NCI-H2227 (cell line): ENCODE data around the gene PEX14.

Experiments used
- DNase-seq: peaks from one replicate; lab custom pipeline; 2025; ENCODE audit not compliant: unreplicated experiment; lab: John Stamatoyannopoulos, UW

PEX14 gene

DNA sequence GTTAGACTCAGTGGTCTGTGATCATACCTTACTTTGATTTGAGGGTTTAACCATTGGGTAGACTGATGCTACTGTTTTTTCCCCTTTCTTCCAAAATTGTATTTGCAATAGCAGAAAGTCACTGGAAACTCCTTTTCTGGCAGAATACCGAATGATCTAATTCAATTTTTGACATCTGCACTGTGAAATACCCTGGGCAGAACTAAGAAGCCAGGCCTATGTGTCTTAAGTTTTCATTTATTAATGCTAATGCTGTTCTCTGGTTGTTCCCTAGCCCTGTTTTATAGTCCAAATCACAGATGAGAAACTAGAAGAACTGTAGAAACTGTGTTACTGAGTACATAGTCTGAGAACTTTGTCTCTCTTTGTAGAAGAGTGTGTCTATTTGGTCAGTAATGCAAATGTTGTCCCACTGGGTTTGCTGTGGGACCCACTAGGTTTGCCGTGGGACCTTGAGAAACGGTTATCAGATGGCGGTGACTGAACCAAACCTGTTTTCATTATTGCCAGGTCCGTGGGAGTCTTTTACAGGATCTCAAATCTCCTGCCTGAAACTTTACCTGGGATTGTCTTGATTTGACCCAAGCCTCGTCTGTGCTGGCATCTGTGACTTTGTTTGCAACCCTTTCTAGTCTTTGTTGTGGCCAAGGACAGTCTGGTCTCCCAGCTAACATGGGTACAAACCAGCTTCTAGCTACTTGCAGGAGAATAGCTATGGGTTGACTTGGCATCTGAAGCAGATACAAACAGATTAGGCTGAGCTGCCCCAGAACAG is 41.4 kb downstream of the PEX14 start:
- no peak for DNase-seq

DNA sequence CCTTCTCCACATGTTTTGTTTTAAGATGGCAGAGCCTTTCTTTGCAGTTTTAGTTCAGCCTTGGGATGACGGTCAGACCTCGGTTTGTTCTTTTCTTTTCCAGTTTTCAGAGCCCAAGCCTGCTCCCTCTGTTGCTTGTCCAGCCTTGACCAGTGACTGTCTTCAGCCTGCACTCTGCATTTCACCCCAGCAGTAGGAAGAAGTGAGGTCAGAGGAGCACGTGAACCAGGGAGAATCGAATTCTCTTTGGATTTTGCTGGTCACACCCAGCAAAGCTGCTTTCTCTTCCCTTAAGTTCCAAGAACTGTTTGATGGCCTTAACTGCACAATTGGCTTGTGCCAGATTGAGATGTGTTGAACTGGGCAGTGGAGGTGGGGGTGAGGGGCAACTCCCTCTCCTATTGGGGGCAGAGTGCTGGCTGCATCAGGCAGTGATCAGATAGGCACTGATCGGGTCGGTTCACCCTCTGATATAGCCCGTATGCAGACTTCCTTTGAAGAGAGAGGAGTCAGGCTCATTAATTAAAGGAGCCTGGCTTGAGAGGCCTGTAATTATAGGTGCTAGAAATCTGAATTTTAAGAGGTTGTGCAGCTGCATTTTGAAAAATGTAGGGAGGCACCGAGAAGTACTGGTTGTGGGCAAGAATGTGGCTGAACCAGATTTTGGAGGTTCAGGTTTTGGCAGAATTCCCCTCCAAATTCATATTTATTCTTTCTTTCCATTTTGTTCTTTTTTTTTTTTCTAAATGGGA is 42.4 kb downstream of the PEX14 start:
- no peak for DNase-seq

DNA sequence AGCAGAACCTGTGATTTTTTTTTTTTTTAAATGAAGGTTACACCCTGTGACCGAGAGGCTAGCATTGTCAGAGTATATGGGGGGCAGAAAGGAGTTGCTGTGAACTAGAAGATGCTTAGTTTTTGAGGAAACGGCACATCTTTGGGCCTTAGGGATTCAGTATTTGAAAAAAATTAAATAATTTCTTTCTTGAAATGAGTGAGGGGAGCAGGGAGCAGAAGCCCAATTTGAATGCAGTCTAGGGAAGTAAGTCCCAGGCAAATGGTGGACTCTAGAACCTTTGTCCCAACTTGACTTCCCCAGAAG is 42.9 kb downstream of the PEX14 start:
- no peak for DNase-seq

DNA sequence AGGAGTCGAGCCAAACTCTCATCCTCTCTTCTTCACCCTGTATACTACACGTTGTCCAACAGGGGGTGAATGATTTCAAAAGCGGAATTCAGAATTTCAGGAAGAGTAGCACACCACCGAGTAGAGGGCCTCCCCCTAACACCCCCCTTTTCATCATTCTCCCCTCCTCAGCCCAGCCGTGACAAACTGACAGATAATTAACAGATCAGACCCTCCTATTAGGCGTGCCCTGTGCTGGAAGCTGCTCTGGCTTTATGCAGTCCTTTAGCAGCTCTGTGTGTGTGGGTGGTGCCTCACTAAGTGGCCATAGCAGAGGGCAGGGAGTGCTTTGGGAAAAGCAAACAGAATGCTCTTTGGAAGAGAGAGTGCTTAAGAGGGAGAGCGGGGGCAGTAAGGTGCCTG is 44.3 kb downstream of the PEX14 start:
- peak; percentile 82 for DNase-seq

DNA sequence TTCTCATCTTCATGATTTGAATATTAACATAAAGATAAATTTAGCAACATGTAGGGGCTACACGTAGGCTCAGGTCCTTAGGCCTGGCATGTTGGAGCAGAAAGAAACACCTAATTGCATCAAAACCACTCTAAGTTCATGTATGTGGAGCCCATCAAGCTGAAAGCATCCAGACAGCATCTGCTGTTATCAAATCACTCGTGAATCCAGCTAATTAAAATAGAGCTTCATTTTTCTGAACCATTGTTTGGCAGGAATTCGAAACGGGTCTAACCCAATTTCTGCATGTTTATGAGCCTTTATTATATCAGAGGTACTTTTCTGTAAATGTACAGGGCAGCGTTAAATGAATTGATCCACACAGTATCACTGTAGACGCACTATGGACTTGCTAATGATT is 45.7 kb downstream of the PEX14 start:
- no peak for DNase-seq

DNA sequence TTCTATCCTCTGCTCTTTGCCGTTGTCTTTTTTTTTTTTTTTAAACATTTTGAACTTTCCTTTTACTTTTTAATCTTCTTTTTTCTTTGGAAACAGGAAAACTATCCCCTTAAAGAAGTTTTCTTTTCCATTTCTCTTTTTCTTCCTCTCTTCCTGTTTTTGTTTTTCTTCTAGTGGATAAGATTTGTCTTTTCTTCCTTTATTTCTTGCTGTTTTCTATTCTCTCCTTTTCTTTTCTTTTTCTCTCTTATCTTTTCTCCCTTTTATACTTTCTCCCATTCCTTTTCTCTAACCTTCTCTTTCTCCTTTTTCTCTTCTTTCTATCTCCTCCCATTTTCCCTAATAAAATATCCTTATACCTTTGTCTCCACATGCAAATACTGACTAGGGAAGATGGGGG is 46.2 kb downstream of the PEX14 start:
- no peak for DNase-seq

DNA sequence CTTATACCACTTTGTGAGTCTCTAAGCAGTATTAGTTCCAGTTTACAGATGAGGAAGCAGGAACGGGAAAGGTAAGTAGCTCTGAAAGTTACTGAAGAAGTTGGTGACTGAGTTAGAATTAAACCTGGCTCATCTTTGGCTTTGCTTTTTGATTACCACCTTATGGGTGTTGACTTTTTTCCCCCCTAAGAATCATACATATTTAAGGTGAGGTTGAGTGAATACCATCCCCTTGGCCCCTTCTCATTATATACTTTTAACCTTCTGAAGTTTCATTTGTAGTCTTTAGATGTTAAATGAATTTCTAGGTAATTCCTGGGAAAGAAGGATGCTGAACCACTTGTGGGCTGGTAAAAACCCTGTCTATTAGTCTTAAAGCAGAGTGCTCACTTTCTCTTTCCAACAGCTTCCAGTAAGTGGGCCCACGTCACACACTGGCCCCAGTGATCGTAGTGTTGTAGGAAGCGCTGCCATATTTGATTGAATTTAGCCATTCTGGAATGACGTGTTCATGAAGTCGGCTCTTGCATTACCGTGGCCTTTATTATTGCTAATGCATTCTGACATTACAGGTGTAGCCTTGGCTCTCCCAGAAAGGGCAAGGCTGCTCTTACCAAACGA is 46.9 kb downstream of the PEX14 start:
- DNase-seq, result no peak

DNA sequence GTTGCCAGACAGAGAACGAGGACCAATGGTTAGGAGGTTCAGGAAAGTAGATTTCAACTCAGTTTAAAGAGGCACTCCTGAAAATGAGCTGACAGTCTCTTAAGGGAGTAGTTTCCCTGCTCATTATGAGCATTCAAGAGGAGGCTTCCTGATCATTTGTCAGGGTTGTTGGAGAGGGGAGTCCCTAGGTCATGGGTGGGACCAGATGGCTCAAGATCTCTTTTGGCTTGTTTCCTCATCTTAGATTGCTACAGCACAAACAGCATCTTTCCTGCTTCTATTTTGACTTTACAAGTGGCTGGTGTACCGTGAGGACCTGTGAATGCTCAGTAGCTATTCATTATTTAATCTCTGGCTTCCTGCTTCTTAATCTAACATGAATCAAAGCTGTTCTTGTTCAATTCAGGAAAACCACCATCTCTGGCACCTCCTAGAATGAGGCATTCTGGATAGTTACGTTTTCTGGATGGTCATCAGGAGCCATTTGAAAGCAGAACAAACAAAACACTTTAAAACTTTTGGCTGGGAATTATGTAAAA is 47.6 kb downstream of the PEX14 start:
- DNase-seq, result no peak

DNA sequence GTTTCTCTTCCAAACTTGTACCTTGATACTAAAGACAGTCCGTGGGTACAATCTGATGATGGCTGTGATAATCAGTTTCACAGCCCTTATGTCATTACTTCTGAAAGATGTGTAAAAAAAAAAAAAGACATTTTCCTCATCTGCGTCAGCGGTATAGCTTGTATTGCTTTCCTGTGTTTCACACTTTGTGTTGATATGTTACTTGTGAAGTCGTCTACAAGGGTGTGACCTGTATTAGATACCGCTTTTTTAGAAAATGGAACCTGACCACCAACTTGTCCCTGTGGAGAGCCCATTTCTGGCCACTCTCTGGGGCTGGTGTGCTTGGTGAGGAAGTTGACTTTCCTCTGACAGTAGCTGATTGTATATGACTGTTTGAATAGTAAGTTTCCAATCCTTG is 50.5 kb downstream of the PEX14 start:
- no peak for DNase-seq

DNA sequence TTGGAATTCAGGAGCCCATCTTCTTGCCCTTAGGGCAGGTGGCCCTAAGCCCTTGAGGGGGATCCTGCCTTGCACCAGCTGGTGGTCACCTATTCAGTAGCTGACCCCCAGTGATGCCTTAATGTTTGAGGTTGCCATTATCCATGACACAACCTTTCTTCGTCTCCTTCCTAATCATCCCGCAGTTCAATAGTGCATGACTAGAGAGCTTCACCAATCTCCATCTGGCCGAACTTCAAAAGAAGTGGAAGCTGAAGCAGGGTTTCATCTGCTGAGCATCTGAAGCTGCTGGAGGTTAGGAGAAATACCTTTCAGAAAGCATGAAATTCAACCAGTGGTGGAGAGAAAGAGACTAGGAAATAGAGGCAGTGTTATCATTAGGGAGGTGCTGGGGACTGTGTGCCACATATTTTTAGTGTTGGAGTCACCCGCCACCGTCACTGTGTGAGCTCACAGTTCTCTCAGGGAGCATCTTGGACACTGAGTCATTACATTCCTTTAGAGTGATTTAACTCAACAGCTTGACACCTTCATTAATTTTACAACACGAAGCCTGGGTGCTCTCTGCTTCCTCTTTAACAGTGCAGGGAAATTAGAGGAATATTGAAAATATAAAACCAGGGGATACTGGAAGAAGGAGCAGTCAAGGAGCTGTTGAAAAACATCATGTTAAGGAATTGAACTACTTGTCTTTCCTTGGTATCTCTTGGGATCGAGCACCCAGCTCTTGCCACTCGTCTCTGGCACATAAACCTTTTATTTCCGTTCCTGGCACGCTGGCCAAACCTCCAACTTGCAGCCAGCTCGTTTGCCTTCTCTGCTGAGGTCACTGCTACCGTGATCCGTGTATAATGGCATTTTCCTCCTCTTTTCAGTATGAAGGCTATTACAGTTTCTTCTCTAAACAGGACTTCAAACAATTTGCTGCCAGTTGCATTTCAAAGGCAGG is 53.6 kb downstream of the PEX14 start:
- DNase-seq, result no peak

DNA sequence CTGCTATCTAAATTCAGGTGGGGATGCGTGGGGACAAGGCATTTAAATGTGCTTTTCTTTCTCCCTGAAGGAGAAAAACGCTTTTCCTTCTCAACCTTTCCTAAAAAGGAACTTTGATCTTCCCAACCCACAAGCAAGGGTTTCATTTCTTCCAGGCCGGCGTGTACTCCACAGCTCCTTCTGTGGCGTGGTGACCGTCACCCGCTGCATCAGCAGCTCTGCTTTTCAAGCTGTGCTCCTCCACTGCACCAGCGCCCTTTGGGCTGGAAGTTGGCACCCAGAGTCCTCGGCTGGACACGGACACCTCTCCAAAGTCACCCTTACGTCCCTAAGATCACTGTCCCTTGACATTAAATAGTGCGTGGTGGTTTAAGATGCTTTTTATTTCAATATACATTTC is 54.3 kb downstream of the PEX14 start:
- no peak for DNase-seq

DNA sequence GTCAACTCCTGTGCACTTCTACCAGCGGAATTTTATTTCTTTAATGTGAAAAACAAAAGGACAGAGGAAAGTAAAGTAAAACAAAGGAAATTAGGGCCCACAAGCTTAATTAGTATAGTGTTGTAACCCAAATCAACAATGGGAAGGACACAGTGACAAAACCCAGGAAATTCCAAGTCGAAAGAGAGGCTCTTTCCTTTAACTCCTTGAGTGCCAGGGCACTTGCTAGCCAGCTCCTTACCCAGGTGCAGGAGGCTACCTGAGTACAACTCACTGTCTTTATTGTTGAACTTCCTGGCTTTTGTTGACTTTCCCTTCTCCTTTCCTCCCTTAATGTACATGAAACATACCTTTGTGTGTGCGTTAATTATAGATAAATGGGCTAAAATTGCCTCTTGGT is 55.0 kb downstream of the PEX14 start:
- no peak for DNase-seq

DNA sequence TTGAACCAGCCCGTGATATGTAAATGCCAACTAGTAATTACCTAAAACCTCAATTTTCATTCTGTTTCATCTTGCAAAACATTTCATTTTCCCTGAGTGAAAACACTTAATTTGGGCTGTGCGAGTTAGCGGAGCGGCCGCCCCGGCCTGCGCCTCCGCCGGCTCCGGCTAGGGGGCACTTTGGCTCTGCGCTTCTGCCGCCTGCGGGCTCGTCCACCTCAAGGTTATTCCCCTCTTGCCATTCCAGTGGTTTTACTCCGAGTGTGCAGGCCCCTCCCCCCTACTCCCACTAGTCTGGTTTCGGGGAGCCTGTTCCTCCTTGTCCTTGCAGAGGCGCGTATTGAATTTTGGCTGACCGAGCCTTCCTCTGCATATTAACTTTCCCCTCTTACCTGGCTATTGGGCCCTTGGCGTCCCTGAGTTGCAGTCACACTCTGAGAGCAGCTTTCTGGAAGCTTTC is 55.6 kb downstream of the PEX14 start:
- DNase-seq, result no peak

DNA sequence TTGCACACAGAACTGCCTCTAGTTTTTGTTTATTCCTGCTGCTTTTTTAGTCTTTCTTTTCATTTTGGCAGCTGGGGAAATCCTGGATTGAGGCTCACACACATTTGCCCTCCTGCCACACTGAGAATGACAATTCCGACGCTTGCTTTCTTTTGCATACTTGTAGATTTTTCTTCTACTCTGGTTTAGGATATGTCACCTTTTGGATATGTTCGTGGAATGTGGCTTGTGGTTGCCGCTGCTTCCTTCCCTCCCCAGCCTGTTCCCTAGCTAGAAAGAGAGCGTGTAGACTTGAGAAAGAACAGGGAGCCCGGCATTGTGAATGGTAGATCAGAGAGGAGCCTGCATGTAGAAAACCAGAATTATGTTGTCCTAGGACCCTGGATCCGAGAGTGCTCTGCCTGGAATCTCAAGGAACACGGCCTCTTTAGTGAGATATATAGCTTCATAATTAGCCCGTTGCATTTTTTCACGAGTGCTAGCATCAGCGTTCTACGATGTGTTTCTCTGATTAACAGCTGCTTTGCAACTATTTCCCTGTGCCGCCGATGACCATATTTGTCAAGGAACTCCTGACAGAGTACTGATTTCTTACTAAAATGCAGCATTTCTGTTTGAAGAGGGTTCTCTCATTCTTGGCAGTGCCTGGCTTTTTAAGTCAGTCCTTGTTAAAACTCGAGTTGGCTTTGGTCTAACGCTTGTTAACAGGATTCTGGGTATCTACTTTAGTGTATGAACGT is 56.2 kb downstream of the PEX14 start:
- no peak for DNase-seq

DNA sequence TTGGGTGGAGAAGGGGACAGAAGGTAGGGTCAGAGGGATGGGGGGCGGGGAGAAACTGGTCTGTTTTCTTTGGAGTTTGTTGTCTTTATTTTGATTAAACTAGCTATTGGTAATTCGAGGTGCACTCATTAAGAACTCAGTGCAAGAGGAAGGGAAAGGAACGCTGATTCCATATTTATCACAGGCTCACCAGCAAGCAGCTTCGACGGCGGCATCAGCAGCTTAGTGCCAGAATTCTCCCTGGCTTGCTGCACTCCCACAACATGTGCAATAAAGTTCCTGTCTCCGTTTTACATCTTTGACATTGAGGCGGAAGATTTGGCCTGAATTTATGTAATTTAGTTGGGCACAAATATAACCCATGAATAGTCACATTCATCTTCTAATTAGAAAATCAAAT is 57.6 kb downstream of the PEX14 start:
- DNase-seq, result no peak

DNA sequence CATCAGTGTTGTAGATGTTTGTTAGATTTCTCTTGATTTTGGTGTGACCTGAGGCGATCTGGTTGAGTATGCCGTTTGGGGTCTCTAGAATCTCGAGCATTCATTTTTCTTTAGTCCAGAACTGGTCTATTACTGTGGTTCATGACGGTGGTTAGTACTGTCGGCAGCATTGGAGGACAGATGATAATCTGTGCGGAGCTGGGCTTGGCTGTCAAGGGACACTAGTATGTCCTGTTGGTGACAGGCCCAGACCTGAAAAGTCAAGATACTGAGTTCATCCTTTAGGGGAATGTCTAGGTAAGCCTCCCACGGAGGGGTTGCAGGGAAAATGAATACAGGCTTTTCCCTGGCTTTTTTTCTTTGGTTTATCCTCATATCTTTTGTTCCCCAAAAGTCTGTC is 59.8 kb downstream of the PEX14 start:
- DNase-seq, result no peak

DNA sequence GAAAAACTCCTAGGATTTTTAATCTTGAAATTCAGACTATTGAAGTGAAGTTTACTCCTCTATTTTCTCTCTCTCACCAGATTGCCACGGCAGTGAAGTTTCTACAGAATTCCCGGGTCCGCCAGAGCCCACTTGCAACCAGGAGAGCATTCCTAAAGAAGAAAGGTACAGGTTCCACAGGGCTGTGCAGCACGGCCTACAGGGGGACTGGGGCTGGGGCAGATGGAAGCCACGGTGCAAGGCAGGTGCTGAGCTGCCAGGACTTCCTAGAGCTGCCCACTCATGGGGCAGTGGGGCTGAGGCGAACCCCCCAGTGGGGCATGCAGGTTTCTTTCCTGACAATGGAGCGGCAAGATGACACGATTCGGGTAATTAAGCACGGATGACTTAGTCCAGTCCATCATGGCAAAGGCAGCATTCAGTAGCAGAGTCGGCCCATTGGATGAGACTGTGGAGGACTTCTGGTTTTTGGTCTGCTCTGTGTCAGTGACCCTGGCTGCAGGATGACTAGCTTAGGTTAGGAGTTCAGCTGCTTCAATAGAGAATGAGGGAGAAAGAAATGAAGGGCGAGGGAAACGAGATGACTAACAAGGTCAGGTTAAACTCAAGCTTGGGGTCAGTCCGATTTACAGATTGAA is 61.5 kb downstream of the PEX14 start:
- no peak for DNase-seq

DNA sequence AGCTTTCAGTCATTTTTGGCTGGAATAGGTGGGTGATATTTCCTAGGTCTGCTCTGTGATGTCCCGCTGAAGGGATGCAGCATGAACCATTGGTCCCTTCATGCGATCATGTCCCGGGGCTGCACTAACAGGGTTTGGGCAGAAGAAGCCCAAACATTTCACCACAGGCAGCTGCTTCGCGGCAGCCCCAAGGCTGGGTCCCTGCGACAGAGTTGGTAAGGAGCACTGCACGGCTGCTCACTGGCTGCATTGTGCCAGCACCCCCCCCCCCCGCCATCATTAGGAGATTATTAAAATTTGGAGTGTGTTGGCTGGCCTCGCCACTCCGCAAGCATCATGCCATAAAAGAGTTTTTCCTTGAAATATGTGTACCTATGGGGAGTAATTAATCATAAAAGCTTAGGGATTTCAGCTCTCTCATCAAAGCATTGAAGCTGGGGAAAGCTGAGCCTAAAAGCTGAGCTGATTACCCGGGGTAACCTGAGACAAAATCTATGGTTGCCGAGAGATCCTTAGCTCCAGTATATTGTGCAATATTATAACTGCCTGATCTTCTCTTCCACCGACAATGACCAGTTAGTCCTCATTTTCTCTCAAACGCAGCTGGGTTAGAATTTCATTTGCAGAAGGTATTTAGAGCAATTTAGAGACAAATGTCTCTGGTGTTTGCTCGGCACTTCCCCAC is 62.5 kb downstream of the PEX14 start:
- DNase-seq, result peak; percentile 41

DNA sequence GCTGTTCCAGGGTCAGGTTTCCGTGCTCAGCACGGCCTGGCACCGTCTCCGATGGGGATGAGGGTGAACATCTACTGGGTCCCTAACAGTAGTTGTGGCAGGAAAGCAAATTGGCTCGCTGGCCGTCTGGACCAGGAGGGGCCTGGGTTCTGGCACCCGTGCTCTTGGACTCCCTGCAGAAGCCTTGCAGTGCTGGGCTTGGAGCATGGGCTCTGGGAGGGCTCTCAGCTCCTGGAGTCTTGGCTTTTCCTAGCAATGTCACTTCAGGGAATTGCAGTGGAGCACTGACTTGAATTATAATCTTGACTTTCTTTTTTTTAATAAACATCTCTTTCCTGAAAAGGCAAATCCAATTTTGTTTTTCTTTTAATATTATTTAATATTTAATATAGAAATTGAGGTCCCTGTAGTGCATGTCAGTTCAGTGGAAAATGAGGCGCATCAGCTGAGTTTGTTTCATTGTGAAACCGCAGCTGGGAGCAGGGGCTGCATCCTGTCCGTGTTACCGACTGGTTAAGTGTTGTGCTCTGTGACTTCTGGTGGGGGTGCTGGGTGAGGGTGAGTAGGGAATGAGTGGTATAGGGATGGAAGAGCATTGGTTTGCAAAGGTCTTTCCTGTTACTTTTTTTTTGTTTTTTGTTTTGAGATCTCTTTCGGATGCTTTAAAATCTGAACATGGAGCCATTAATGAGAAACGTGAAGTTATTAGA is 64.1 kb downstream of the PEX14 start:
- DNase-seq, result no peak
